Gastroesophageal sphincter (tissue), 4 donors: ENCODE measurements around the gene PSMB11. TPM values are rescaled to one million over a fixed set of nuclear protein-coding genes. Genes with fewer than 3 reads are reported as not detected.

Experiments used
- ATAC-seq: fragments of 150-250 bp; one replicate; pipeline ENCODE4 v1.9.1; 2016; ENCODE audit warnings: mild to moderate bottlenecking, moderate library complexity
- H3K27ac ChIP-seq, 4 donors: fragments of 200-600 bp; sonication (generic) in 3 of 4; 1 replicate in 3 of 4; 2 replicates in 1 of 4; pipeline ENCODE4 v1.5.1; 2016 to 2019
- H3K27me3 ChIP-seq: fragments of 200-600 bp; sonication (generic); one replicate; pipeline ENCODE4 v1.5.1; 2019
- H3K36me3 ChIP-seq, 2 donors: fragments of 200-600 bp; sonication (generic); one replicate each; pipeline ENCODE4 v1.5.1; 2019; ENCODE audit warnings: control low read depth in 1 of 2
- H3K4me1 ChIP-seq, 3 donors: fragments of 200-600 bp; sonication (generic); 1 replicate in 2 of 3; 2 replicates in 1 of 3; pipeline ENCODE4 v1.5.1; 2016 to 2019; ENCODE audit warnings: control low read depth in 2 of 3
- H3K4me3 ChIP-seq, 2 donors: fragments of 200-600 bp; sonication (generic); one replicate each; pipeline ENCODE4 v1.5.1; 2019; ENCODE audit warnings: mild to moderate bottlenecking in 1 of 2, moderate library complexity in 1 of 2
- H3K9me3 ChIP-seq, 3 donors: fragments of 200-600 bp; sonication (generic); one replicate each; pipeline ENCODE4 v1.5.1; 2017 to 2019; ENCODE audit warnings: control low read depth in 2 of 3
- EP300 ChIP-seq: sonication (generic); formaldehyde crosslinking; IDR thresholded peaks from one replicate; pipeline ENCODE4 v1.6.1; 2017; ENCODE audit warnings: antibody characterized with exemption, mild to moderate bottlenecking
- POLR2A ChIP-seq, 2 donors: fragments of 450-650 bp; IDR thresholded peaks; one replicate each; pipeline ENCODE4 v1.6.1; 2017; ENCODE audit warnings: antibody characterized with exemption in 2 of 2, mild to moderate bottlenecking in 2 of 2, moderate library complexity in 1 of 2
- POLR2AphosphoS5 ChIP-seq: sonication (generic); formaldehyde crosslinking; IDR thresholded peaks from one replicate; pipeline ENCODE4 v1.6.1; 2017; ENCODE audit warnings: antibody characterized with exemption
- WGBS, 2 donors: methylation state at CpG; one replicate each; pipeline ENCODE4 v1.1.5; 2018; ENCODE audit warnings: low coverage in 1 of 2; 5-methylcytosine and 5-hydroxymethylcytosine counted together
- total RNA-seq, 4 donors: library from RNA; depleted of rRNA; stranded (reverse); fragments of >200 nt; gene quantifications; one replicate each; pipeline ENCODE4 v1.1.0, GENCODE V29; 2016
- TF ChIP-seq, protein P1 (sequence below), 4 experiments: fragments of 200-600 bp in 2 of 4; fragments of 450-650 bp in 2 of 4; sonication (generic) in 1 of 4; IDR thresholded peaks; one replicate each; pipeline ENCODE4 v1.5.1; 2017 to 2019; ENCODE audit warnings: antibody characterized with exemption in 4 of 4, mild to moderate bottlenecking in 2 of 4, moderate library complexity in 2 of 4

Gene PSMB11
- total RNA-seq, 4 donors from 2014 or later = 0.27 TPM; not detected in 3

DNA sequence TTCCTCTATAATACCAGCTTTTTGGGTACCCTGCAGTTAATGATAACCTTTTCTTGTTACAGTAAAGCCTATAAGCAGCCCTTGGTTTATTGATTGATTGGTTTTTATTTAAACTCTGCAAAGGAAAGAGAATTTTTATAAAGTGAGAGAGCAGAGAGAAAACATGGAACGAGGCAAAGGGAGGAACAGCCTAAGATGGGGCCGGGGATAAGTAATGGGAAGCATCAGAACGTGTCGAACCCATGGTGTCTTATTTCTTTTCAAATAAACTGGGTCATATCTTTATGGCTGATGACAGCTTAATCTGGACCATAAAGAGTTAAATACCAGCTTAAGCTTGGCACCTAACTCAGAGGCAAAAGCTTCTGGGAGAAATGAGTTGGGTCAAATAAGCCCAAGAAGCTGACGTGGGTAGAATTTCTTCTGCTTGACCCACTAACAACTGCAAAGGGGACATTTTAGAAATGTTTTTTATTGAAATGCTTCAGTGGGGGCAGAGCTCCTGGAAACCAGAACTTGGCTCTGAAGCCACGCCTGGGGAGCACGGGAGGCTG, 20.0 kb upstream of the PSMB11 start:
- H3K27me3 ChIP-seq = no peaks in the 10 kb centered on the region
- H3K4me1 ChIP-seq = no peaks in the 10 kb centered on the region
- no peak overlapping the region for H3K4me3 ChIP-seq
- no peak for ATAC-seq
- TF ChIP-seq, protein P1, sequence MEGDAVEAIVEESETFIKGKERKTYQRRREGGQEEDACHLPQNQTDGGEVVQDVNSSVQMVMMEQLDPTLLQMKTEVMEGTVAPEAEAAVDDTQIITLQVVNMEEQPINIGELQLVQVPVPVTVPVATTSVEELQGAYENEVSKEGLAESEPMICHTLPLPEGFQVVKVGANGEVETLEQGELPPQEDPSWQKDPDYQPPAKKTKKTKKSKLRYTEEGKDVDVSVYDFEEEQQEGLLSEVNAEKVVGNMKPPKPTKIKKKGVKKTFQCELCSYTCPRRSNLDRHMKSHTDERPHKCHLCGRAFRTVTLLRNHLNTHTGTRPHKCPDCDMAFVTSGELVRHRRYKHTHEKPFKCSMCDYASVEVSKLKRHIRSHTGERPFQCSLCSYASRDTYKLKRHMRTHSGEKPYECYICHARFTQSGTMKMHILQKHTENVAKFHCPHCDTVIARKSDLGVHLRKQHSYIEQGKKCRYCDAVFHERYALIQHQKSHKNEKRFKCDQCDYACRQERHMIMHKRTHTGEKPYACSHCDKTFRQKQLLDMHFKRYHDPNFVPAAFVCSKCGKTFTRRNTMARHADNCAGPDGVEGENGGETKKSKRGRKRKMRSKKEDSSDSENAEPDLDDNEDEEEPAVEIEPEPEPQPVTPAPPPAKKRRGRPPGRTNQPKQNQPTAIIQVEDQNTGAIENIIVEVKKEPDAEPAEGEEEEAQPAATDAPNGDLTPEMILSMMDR (IDR thresholded peaks at IDR 0.05) = no peak
- no peak for TF ChIP-seq POLR2AphosphoS5
- no peak for TF ChIP-seq POLR2A (IDR thresholded peaks at IDR 0.05)
- TF ChIP-seq EP300 = no peak
- no peak overlapping the region for H3K27ac ChIP-seq
- H3K9me3 ChIP-seq = no peaks in the 10 kb centered on the region
- H3K36me3 ChIP-seq = peaks cover 0 to 35% of the 10 kb centered on the region in 2 donors
- WGBS, 2 donors = 59 to 60% methylated on average over 1 to 7 of the region's 7 CpGs

DNA sequence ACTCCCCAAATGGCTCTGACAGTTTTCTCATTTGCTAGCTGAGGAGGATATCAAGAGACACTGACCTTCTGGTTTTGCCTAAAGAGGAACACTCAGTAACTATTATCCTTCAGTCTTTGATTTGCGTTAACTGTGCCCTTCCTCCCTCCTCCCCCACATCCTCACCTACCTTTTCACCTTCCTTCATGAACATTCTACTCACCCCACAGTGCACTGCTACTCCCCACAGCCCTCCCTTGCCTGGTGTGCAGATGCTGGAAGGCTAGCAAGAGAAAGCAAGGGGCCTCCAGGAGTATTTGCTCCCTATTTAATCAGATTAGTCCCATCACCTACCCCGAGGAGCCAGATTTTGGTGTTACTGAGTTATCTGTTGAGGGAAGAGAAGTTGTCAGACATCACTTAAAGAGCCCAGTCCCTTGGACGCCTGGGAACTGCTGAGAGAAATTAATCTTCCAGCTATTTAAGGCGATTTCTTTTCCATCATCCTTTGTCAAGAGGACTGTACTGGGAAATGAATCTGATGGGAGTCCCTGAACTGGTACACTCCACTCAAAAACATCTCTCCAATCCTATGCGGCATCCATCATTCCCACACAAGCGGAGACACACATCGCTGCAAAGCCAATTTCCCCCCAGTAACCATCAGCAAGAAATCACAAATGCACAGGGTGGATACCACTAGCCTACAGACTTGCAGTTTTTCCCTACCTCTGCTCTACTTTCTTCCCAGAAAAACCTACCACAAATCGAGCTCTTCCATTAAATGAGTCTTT, 18.8 kb upstream of the PSMB11 start:
- H3K27me3 ChIP-seq = no peaks in the 10 kb centered on the region
- H3K9me3 ChIP-seq = no peaks in the 10 kb centered on the region
- peaks cover 0 to 46% of the 10 kb centered on the region in 2 donors for H3K36me3 ChIP-seq
- H3K4me1 ChIP-seq = peaks cover 0 to 6% (median 0%) of the 10 kb centered on the region in 3 donors
- no peak overlapping the region for H3K27ac ChIP-seq
- no peak overlapping the region for H3K4me3 ChIP-seq
- TF ChIP-seq, protein P1 (IDR thresholded peaks at IDR 0.05) = no peak
- TF ChIP-seq POLR2A (IDR thresholded peaks at IDR 0.05) = no peak
- no peak for TF ChIP-seq EP300
- TF ChIP-seq POLR2AphosphoS5 = no peak
- no peak for ATAC-seq
- WGBS, 2 donors = 67 to 74% methylated on average over 4 to 8 of the region's 8 CpGs

DNA sequence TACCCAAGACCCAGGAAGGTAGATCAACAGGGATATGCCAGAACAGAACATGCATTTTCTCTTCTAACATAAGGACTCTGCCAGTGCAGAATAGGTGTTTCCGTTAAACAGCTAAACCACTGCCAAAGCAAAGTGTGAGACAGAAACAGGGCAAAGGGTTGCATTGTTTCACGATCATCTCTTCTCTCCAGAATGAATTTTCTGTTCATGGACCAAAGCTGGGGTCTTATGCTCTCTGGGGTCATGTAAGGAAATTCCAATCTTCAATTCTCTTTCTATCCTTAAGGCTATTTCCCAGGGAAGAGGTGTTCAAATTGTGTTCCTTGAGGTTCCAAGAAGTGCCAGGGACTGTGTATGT, 18.2 kb upstream of the PSMB11 start:
- Histone ChIP-seq H3K4me3 (no peak overlapping the region), H3K4me1 (peaks cover 0 to 11% (median 0%) of the 10 kb centered on the region in 3 donors), H3K27me3 (no peaks in the 10 kb centered on the region), H3K9me3 (no peaks in the 10 kb centered on the region), H3K36me3 (peaks cover 0 to 50% of the 10 kb centered on the region in 2 donors), H3K27ac (no peak overlapping the region)
- ATAC-seq = no peak
- no peak for TF ChIP-seq POLR2A (IDR thresholded peaks at IDR 0.05)
- TF ChIP-seq, protein P1 (IDR thresholded peaks at IDR 0.05) = no peak
- no peak for TF ChIP-seq POLR2AphosphoS5
- TF ChIP-seq EP300 = no peak
- 83 to 86% methylated on average over 1 to 2 of the region's 2 CpGs for WGBS, 2 donors

DNA sequence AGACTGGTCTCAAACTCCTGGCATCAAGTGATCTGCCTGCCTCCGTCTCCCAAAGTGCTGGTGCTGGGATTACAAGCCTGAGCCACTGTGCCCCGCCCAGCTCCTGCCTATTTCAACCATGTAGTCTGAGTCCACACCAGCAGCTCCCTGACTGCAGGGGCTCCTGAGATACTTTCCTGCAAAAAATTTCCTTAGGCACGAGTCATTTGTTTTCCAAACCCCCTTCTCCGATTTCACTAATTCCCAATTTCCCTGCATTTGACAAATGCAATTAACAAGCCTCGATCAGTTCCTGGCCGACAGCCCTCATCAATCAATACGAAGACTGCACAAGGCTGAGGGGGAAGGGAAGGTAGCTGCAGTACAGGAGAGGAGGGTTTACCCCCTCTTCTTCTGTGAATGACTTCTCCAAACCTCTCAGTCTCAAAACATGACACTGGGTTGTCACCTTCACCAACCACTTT, 17.4 kb upstream of the PSMB11 start:
- WGBS, 2 donors = 60% methylated on average over 7 of the region's 7 CpGs; no CpG with 5 or more reads in 1 of the 2 donors
- no peaks in the 10 kb centered on the region for H3K9me3 ChIP-seq
- no peak overlapping the region for H3K27ac ChIP-seq
- TF ChIP-seq POLR2AphosphoS5 (no peak), EP300 (no peak)
- TF ChIP-seq, protein P1 (IDR thresholded peaks at IDR 0.05) = no peak
- H3K4me1 ChIP-seq = peaks cover 0 to 19% (median 0%) of the 10 kb centered on the region in 3 donors
- H3K4me3 ChIP-seq = no peak overlapping the region
- H3K36me3 ChIP-seq = peaks cover 0 to 59% of the 10 kb centered on the region in 2 donors
- H3K27me3 ChIP-seq = no peaks in the 10 kb centered on the region
- ATAC-seq = no peak
